Activated CD8-positive, alpha-beta memory T cell treated with anti-CD3 and anti-CD28 coated beads for 1 hour (primary cell): ENCODE results near the gene FBLN2.

ENCODE experiments used
- DNase-seq, 2 donors: peaks; one replicate each; pipeline ENCODE4 v3.0.0-alpha.2; 2020; ENCODE audit warnings: low read depth in 1 of 2; ENCODE audit errors: extremely low read depth in 1 of 2

FBLN2 gene

DNA sequence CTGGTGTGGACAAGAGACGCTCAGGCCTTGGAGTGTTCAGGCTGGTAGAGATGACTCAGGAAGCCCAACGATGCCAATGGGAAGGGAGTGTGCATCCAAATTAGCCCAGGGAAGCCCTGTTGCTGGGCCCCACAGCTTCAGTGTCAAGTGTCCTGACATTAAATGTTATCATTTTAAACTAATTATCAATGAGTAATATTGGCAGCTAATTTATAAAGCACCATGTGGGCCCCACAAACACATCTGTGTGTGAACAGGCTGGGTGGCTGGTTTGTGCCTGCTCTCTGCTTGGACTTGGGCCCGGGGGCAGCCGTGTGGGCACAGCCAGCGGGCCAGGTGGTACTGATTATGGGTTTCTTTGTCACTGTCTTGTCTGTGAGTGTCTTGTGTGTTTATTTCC lies 15.0 kb downstream of the FBLN2 start:
- DNase-seq = no peak

DNA sequence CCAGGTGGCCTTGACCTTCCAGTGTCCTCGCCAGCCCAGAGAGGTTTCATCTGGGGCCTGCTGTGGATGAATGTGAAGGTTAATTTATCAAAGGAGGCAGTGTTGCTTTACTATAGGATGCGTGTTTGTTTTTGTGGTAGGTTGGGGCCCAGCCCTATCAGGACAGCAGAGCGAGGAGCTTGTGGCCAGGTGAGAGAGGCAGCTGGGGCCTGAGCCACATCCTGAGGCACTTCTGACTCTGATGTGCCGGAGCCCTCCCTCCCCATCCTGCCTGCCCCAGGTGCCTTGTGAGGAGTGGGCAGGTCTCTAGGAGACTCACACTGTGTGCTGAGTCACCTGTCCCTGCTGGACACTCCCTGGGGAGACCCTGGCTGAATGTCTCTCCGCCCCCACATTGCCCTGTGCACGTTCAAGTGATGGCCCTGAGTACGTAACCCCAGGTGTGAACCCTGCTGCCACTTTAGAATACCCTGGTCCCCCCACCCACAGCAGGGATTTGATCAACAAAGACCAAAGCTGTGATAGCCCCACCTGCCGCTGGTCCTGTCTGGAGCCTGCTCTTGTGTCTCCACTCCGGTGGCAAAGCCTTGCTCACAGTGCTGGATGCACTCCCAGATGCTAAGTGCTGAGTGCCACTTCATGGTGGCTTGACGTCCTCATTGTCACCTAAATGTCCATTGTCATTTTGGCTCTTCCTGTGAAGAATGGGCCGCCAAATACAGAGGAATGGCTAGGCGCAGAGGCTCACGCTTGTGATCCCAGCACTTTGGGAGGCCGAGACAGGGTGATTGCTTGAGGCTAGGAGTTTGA lies 16.0 kb downstream of the FBLN2 start:
- DNase-seq = no peak

DNA sequence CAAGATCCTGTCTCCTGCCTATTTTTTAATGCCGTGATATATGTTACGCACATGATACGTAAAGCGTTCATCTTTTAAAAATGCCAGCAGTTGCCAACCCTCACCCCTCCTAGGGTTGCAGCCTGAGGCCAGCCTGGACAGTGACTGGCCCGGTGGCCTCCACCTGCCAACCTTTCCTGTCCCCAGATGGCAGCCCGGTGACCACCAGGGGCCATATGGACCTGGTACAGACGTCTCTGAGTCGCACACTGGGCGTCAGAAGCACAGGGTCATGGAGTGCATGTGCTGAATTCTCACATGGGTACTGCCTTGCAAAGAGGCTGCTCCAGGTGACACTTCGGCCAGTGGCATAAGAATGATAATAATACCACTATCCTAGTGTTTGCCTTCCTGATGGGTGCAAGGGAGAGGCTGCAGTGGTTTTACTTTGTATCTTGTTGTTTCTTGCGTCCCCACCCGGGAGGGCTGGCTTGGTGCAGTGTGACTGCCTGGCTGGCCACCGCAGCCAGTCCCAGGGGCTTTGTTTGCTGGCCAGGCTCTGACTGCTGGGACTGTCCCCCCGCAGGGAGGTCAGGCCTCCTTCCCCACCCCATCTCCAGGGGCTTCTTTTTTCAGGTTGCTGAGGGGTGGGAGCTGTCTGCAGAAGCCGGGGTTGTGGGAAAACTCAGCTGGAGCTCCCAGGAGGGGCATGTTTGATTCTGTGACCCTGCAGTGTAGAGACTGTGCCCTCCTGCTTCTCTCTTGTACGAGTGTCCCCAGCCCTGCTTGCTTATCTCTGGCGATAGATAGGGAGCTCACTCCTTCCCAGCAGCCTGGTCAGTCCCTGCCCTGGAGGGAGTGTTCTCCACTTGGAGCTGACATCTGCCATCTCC lies 16.9 kb downstream of the FBLN2 start:
- no peak for DNase-seq

DNA sequence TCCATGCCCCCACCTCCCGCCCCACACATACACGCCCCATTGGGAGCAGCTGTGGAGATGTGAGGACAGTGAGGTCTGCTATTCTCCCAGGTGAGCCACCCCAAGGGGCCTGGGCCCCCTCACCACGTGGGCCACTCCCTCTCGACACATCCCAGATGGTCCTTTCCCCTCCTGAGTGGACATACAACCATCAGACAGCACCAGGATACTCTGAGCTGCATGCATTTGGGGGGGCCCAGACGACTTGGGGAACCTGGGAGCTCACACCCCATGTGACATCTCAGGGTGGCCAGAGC lies 17.5 kb downstream of the FBLN2 start:
- DNase-seq = no peak

DNA sequence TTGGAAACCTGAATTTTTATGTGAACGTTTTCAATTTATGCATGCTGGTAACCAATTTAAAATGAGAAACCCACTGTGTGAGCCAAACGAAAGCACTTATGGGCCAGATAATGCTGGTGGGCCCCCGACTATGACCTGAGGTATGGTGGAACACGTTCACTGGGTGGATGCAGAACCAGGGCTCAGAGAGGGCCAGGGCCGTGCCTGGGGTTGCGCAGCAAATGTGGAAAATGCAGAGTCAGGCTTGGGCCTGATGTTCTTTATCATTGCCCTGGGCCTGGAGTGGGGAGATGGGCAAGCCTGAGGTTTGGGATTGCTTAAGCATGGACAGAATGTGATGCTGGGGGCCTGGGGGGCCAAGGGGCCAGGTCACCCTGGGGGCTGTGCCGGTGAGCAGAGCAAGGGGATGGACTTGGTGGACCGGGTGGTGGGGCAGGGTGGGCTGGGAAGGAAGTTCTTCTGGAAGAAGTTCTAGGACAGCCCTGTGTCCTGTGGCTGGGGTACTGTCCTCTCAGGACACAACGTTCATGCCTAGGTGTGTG lies 17.9 kb downstream of the FBLN2 start:
- DNase-seq = no peak

DNA sequence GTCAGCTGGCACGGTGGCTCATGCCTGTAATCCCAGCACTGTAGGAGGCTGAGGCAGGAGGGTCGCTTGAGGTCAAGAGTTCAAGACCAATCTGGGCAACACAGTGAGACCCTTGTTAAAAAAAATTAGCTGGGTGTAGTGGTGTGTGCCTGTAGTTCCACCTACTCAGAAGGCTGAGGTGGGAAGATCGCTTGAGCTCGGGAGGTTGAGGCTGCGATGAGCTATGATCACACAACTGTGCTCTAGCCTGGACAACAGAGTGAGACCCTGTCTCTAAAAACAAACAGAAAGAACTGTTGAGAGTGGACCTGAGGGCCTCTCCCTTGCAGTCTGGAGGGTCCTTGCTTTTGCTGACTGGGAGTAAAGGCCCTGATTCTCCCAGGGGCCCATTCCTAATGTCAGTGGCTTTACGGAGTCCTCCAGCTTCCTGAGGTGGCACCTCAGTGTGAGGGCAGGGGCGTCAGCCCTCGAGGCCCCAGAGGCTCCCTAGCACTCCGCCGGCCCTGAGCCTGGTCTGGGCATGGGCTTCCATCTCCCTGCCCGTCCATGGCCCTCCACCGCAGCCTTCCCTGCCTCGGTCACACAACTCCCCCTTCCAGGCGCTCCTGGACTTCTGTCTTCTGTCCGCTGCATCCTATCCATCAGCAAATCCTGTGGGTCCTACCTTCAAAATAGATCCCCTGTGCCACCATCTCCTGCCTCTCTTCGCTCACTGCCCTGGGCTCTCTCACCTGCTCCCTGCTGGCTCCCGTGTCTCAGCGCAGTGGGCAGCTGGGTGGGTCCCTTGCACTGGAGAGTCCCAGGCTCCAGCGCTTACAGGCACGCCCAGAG lies 19.0 kb downstream of the FBLN2 start:
- DNase-seq = no peak

DNA sequence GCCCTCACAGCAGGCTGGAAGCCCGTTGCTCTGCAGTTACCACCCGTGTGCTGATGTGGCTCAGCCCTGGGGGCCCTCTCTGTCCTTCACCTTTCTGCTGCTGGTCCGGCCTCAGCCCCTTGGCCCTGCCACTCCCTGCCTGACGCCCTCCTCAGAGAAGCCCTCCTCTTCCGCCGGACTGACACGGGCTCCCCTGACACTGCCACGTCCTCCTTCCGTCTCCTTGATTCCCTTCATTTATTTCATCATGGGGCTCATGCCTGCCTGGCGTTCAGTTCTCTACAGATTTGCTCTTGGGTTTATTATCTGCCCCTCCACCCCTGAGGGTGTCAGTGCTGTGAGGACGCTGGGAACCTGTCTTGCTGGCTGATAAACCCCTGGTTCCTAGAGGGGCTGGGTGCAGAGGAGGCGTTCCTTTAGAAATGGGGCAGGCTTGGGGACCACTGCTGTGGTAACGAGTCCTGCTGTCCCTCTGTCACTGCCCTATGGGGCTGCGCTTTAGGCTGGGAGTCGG lies 19.6 kb downstream of the FBLN2 start:
- DNase-seq = no peak

DNA sequence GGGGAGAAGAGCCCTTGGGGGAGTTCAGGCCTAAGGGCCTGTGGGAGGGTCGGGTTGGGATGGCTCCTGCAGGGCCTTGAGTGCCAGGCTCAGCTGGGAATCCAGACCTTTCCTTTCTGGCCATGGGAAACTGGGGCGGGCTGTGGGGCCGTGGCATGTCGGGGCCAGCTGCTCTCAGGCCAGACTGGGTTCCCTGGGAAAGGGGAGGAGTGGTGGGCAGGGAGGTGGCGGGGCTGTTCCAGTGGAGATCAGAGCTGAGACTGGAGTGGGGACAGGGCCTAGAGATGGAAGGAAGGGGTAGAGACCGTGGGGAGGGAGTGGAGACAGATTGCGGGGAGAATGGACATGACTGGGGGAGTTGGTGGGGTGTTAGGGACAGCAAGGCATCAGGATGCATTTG lies 20.3 kb downstream of the FBLN2 start:
- DNase-seq = no peak

DNA sequence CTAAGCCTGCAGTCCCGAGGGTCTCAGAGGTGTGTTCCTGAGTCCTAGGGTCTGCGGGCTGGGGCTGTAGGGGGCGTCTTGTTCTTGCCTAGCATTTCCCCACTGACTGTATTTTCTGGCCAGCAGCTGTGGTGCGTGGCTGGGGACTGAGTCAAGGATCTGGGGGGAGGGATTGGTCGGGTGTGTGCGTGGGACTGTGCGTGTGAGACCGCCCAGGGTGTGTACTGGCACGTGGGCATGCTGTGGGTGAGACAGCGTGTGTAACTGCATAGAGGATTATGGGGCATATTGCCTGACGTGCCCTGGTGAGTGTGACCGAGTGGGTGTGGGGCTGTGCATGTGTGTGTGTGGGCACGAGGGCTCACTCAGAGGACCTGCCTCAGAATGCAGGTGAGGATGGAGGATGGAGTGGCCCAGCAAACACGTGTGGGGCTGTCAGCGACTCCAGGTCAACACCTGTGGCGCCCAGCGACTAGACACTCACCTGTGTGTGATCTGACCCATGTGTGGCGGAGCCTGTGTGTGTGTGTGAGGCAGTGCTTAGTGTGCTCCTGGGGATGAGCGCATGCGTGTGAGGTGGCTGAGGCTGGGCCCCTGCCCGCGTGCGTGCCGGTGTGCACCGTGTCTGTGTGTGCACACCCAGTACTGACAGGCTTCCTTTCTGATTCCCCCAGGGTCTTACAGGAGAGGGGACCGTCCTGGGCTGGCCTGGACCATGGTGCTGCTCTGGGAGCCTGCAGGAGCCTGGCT lies 20.9 kb downstream of the FBLN2 start:
- no peak for DNase-seq

DNA sequence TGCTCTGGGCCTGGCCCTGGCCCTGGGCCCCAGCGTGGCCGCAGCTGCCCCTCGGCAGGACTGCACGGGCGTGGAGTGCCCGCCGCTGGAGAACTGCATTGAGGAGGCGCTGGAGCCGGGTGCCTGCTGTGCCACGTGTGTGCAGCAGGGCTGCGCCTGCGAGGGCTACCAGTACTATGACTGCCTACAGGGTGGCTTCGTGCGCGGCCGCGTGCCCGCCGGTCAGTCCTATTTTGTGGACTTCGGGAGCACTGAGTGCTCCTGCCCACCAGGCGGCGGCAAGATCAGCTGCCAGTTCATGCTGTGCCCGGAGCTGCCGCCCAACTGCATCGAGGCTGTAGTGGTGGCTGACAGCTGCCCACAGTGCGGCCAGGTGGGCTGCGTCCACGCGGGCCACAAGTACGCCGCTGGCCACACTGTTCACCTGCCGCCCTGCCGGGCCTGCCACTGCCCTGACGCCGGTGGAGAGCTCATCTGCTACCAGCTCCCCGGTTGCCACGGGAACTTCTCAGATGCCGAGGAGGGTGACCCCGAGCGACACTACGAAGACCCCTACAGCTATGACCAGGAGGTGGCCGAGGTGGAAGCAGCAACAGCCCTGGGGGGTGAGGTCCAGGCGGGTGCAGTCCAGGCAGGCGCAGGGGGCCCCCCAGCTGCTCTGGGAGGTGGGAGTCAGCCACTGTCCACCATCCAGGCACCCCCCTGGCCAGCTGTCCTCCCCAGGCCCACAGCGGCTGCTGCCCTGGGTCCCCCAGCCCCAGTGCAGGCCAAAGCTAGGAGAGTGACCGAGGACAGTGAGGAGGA lies 21.7 kb downstream of the FBLN2 start:
- no peak for DNase-seq

DNA sequence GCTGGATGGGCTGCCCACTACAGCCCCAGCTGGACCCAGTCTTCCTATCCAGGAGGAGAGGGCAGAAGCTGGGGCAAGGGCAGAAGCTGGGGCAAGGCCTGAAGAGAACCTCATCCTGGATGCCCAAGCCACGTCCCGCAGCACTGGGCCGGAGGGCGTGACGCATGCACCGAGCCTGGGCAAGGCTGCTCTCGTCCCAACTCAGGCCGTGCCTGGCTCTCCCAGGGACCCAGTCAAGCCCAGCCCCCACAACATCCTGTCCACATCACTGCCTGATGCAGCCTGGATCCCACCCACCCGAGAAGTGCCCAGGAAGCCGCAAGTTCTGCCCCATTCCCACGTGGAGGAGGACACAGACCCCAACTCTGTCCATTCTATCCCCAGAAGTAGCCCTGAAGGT lies 22.3 kb downstream of the FBLN2 start:
- DNase-seq = no peak

DNA sequence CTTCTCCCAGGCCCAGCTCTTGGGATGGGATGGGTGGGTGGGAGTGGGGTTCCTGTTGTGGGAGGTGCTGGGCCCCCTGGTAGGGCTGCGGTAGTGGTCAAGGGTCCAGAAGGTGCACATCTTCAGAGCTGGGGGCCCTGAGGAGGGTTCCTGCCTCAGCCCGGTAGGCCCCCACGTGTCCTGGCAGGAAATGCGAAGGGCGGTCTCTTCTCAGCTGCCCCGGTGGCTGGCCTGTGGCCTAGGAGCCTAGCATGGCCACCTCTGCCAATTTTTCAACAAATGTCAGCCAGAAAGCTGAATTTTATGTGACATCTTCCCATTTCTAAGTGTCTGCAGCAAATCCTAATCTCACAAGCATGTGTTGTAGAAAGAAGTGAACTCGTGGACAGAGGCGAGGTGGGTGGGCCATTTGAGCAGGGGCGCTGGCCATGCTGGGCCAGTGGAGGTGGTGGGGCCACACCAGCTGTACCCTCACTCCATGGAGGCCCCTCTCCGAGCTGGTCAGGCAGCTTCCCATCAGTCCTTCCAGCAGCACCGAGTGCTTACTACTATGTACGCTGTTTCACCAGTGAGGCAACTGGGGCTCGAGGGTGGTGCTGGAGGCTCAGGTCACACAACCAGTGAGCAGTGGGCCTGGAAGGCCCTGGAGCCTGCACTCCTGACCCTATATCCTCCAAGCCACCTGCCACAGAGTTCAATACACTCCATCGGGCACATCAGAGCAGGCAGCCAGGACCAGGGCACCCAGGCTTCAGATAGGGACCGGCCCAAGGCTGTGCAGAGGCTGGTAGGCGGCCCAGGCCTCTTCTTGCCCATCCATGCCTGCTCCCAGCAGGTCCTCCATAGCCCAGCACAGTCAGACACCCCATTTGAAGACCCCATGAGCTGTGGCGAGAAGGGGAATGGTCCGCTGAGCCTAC lies 23.2 kb downstream of the FBLN2 start:
- DNase-seq = no peak

DNA sequence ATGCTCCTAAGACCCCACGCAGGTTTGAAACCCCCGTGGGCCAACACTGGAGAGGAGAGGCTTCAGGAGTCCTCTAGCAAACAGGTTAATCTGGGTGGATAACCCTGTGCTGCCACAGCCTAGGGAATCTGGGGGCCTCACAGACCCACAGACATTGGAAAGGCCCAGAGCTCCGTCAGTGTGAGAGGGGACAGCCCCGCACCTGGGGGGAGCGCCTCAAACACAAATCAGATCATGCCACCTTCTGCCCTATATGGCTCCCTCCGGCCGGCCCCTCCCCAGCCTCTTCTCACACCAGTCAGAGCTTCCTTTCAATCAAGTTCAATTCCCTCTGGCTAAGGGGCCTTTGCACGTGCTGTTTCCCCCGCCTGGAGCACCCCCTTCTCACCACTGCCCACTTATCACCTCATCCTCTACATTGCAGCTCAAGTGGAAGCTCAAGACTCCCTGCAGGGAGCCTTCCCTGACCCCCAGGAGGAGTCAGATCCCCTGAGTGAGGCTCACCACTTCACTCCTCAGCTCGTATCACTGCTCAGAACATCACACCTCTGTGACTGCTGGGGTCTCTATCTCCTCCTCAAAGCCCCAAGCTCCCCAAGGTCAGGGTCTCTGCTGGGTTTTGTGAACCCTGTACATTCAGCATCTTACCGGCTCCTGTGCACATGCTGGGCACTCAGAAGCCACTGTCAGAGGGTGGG lies 24.1 kb downstream of the FBLN2 start:
- DNase-seq = no peak

DNA sequence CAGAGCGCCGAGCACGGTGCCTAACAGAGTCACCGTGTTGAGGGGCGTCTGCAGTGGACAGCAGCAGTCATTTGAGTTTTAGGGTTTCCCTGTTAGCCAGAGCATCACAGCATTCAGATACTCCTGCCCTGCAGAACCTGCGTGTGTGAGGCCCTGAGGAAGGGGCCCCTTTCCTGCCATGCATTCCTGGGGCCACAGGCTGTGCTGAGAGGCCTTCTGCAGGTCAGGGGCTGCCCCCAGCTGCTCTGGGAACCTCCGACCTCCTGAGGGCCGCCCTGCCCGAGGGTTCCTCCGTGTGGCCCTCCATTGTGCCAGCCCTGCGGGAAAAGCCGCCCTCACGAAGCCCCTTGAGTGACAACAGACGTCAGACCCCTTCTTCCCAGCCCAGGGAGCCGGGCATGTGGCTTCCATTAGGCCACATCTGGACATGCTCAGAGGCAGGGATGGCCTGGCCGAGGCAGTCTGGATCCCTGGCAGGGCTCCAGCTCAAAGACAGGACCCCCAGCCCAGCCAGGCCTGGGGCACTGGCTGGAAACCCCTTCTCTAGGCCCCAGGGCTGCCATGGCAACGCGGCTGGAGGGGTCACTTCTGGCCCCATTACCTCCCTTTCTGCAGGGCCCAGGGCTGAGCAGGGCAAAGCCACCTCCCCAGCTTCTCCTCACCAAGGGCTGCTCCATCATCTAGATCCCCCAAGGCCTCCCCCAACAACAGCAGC lies 25.3 kb downstream of the FBLN2 start:
- no peak for DNase-seq

DNA sequence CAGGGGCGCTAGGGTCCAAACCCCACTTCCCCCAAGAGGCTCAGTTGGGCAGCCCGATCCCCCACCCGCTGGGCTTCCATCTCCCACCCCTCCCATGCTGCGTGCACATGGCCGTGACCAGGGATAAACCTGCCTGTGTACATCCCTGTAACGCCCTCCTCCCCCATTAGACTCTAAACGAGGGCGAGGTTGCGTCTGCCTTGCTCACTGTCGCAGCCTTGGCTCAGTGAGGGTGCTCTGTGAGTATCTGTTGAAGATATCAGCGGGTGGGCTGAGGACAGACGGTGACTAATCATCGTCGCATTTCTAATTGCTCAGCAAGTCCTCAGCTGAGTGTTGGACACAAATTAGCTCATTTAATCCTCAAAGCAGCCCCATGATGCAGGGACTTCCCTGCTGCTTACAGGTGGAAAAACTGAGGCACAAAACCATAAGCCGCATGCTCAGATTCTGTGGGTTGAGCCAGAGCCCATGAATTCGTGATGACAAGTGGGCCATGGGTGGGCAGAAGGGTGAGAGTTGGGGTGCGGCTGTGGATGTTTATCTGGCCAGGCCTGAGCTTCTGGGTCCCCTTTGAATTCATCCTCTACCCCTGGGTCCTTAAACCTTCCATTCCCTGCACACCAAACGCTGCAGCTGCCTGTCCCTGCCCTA lies 26.0 kb downstream of the FBLN2 start:
- DNase-seq = no peak

DNA sequence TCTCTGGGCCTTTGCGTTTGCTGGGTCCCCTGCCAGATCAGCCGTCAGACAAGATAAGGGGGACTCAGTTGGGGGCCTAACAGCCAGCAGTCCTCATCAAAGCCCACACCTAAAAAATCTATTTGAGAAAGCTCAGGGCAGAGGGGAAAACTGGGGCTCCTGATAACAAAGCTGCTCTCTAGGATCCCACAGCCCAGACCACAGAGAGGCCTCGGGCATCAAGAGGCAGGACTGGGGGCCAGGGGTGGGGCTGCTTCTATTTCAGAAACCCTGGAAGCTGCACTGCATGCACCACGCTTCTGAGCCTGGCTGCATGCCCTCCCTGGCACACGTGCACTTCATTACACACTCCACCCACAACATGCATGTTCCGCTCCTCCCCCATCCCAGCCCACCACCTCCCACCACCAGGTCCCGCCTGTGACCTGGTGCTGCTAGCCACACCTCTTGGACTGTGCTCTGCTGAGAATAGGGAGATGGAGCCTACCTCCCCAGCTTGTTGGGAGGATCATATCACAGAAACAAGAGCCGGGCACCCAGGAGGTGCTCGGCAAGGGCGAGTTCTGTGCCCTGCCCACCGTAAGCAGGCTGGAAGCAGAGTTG lies 26.6 kb downstream of the FBLN2 start:
- no peak for DNase-seq
